Adipocyte (in vitro differentiated cells): Measurements from ENCODE around the gene PLSCR1.

ENCODE experiments used
- DNase-seq: peaks from one replicate; pipeline ENCODE4 v3.0.0-alpha.2; 2015; ENCODE audit warnings: low read depth
- H3K27me3 ChIP-seq: replicated peaks from 2 replicates; pipeline ENCODE4 v1.7.0; 2013; ENCODE audit warnings: mild to moderate bottlenecking, low read length, moderate library complexity; ENCODE audit not compliant: control insufficient read depth, insufficient read depth
- H3K36me3 ChIP-seq: 2 replicates; pipeline ENCODE4 v1.7.0; 2013; ENCODE audit warnings: low read length, mild to moderate bottlenecking, moderate library complexity; ENCODE audit not compliant: control insufficient read depth, insufficient read depth, severe bottlenecking
- H3K4me1 ChIP-seq: 2 replicates; pipeline ENCODE4 v1.7.0; 2013; ENCODE audit warnings: mild to moderate bottlenecking, low read length, moderate library complexity; ENCODE audit not compliant: control insufficient read depth, insufficient read depth
- H3K4me3 ChIP-seq: 2 replicates; pipeline ENCODE4 v1.7.0; 2013; ENCODE audit warnings: mild to moderate bottlenecking, low read length, moderate library complexity
- H3K9ac ChIP-seq: 2 replicates; pipeline ENCODE4 v1.7.0; 2013; ENCODE audit warnings: mild to moderate bottlenecking, low read length, moderate library complexity
- H3K9me3 ChIP-seq: 2 replicates; pipeline ENCODE4 v1.7.0; 2013; ENCODE audit warnings: mild to moderate bottlenecking, low read length, moderate library complexity; ENCODE audit not compliant: control insufficient read depth

The PLSCR1 gene

DNA sequence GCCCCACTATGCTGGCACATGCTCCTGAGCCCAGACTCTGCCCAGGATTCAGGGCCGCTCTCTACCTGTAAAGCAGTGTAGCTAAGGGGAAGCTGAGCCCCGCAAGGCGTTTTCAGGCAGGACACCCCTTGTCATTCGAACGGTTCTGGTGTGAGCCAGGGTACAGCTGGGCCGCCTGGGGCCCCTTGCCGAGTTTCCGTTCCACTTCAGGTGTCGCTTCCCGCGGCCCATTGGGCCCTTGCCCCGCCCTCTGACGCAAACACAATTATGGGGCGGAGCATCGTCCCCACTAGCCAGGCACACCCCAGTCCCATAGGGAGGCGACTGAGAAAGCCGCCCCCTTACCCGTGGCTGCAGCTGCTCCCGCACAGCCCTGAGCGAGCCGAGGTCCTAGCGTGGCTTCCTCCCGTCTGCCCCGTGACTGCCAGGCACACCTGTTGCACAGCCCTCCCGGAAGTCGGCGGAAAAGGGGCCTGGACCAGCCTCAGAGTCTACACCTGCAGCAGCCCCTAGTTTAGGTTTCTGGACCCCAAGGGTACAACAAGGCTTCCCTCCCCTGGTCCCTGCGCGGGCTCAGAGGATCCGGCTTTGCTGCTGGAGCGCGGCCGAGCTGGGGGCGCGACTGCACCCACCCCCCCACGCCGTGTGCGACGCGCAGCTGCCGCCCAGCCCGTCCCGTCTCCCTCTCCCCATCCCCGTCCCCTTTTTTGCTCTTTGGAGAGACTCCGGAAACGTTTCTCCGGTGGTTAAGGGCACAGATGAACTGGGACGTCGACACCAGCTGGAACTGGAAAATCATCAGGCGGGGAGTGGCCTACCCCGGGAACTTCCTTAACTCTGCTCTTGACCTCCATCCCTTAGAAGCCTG is 75.0 kb downstream of the PLSCR1 start, which contains the start of gene PLSCR2:
PLSCR2 (minus strand) TSS at position 412 of the 868 bp plus-strand sequence. CDS start 9,657 bp downstream, outside the sequence.
- H3K9ac ChIP-seq, result peak within 1 kb of the TSS; percentile 67
- DNase-seq, result no peak
- H3K36me3 ChIP-seq, result no peaks in the 10 kb centered on the region
- H3K9me3 ChIP-seq, result no peaks in the 10 kb centered on the region
- peaks cover 70% of the 10 kb centered on the region for H3K4me1 ChIP-seq
- H3K27me3 ChIP-seq, result no peaks in the 10 kb centered on the region
- H3K4me3 ChIP-seq, result peak within 1 kb of the TSS; percentile 73

DNA sequence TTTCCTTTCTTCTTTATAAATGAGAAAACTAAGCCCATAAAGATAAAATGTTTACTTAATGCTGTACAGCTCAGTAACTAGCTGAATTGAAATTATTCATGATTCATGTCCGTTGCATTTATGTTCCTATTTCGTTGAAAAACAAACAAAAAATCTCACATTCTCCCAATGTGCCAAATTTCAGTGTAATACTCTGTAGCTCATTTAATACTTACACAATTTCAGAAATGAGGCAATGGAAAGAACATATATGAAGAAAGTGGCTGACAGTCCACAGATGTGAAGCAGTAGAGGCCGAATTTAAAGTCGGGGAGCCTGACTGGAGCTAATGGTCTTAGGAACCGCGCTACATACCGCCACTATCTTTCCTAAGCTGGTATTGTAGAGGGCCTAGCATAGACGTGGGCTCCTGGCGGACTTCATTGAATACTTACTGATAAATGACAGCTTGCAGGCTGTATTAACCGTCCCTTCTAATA is 75.7 kb downstream of the PLSCR1 start:
- H3K4me3 ChIP-seq, result no peak overlapping the region
- DNase-seq, result peak; percentile 76

DNA sequence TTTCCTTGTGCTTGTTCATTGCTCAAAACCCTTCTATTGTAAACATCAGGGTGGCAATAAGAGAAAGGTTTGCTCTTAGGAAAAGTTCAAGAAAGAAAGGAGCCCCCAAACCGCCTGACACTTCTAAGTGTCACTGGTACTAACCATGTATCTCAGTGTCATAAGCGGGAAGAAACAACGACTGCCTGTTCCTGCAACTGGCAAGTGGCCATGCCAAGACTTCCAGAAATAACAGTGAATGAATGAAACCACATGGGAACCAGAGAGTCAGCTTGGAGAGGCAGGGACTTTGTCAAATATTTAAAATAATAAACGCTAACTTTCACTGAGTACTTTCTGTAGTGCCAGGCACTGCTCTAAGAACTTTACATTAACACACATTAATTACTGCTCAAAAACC is 76.2 kb downstream of the PLSCR1 start:
- Histone ChIP-seq H3K9ac (no peak overlapping the region), H3K4me1 (peaks cover 67% of the 10 kb centered on the region), H3K4me3 (no peak overlapping the region), H3K27me3 (no peaks in the 10 kb centered on the region), H3K9me3 (no peaks in the 10 kb centered on the region), H3K36me3 (no peaks in the 10 kb centered on the region)
- DNase-seq, result peak; percentile 55

More for the DNA sequence above, 75.7 kb downstream of the PLSCR1 start:
- Histone ChIP-seq H3K27me3 (no peaks in the 10 kb centered on the region), H3K9ac (no peak overlapping the region), H3K4me1 (peaks cover 71% of the 10 kb centered on the region), H3K36me3 (no peaks in the 10 kb centered on the region), H3K9me3 (no peaks in the 10 kb centered on the region)

DNA sequence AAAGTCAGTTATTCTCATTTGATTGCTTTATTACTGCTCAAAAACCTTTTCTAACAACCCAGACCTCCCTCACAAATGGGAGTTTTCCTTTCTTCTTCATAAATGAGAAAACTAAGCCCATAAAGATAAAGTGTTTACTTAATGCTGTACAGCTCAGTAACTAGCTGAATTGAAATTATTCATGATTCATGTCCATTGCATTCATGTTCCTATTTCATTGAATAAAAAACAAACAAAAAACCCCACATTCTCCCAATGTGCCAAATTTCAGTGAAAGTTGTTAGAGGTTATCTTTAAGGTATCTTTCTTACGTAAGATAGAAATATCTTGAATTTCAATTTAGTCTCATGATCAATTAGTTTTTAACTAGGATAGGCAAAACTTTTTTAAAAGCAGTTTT is 77.8 kb downstream of the PLSCR1 start:
- Histone ChIP-seq H3K4me3 (no peak overlapping the region), H3K9me3 (no peaks in the 10 kb centered on the region), H3K27me3 (no peaks in the 10 kb centered on the region), H3K4me1 (peaks cover 56% of the 10 kb centered on the region), H3K9ac (no peak overlapping the region), H3K36me3 (no peaks in the 10 kb centered on the region)
- peak; percentile 66 for DNase-seq

DNA sequence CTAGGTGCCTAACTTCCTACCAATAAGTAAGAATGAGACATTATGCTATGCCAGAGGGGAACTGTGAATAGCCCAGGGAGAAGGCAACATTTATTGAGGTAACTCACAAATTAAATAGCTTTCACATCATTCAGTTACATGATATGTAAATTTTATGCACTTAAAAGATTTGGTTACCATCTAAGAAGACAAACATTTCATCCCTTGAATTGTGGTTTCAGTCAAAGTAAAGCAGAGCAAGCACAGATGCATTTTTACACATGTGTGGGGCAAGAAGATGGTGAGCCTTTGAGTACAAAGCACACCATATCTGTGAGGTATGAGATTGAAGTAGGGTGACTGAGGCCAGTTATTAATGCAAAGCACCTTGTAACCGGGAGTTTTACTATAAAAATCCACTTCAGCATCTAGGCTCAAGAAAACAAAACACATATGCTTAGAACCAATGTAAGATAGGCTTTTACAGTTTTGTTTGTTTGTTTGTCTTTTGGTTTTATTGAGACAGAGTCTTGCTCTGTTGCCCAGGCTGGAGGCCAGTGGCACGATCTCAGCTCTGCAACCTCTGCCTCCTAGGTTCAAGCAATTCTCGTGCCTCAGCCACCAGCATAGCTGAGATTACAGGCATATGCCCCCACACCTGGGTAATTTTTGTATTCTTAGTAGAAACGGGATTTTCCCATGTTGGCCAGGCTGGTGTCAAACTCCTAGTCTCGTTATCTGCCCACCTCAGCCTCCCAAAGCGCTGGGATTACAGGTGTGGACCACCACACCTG is 78.5 kb downstream of the PLSCR1 start:
- Histone ChIP-seq H3K36me3 (no peaks in the 10 kb centered on the region), H3K4me3 (no peak overlapping the region), H3K9ac (no peak overlapping the region), H3K27me3 (no peaks in the 10 kb centered on the region), H3K4me1 (peaks cover 56% of the 10 kb centered on the region), H3K9me3 (no peaks in the 10 kb centered on the region)
- DNase-seq, result no peak
